Measurements from ENCODE around the gene SUPT4H1.

DNA sequence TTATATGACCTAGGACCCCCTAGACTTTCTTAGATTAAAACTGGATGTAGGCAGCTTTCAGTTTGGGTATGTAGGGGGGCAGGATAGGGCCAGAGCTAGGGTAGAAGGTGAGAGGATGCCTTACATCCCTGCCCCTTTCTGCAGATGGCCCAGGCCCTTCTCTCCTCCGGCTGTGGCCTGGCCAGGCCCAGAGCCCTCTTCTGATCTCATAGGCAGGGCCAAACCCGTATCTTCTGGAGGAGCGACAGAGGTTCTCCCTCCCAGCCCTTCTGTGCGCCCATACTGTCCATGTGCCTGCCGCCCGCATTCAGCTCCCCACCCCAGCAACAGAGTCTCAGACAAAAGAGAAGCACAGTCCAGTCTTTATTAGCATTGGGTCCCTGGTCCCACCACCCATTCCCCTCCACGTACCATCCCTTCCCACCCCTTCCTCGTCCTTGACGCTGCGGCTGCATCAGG lies 21.4 kb downstream of the SUPT4H1 start:
- TF ChIP-seq, protein P1, sequence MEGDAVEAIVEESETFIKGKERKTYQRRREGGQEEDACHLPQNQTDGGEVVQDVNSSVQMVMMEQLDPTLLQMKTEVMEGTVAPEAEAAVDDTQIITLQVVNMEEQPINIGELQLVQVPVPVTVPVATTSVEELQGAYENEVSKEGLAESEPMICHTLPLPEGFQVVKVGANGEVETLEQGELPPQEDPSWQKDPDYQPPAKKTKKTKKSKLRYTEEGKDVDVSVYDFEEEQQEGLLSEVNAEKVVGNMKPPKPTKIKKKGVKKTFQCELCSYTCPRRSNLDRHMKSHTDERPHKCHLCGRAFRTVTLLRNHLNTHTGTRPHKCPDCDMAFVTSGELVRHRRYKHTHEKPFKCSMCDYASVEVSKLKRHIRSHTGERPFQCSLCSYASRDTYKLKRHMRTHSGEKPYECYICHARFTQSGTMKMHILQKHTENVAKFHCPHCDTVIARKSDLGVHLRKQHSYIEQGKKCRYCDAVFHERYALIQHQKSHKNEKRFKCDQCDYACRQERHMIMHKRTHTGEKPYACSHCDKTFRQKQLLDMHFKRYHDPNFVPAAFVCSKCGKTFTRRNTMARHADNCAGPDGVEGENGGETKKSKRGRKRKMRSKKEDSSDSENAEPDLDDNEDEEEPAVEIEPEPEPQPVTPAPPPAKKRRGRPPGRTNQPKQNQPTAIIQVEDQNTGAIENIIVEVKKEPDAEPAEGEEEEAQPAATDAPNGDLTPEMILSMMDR (optimal IDR thresholded peaks at IDR 0.05 in 1 of 3, IDR thresholded peaks at IDR 0.05 in 1 of 3, conservative IDR thresholded peaks at IDR 0.05 in 1 of 3; ENCODE audit: extremely low read depth in 1 of 3, insufficient read depth in 2 of 3, low read length in 3 of 3), result no peak
- no peak for TF ChIP-seq EZH2 (IDR thresholded peaks at IDR 0.05; ENCODE audit: low read length)
